Mucosa of rectum (tissue), 2 donors: ENCODE measurements around the gene KNDC1.
"Not testable (repeated sequence)": the region's sequence is repeated elsewhere in the genome, so short reads cannot be mapped to it uniquely, and the experiment has no call there.

Source experiments
- H3K27ac ChIP-seq, 2 donors: one replicate each; pipeline ENCODE4 v1.7.0; 2013; ENCODE audit warnings: inconsistent platforms in 2 of 2, low read depth in 2 of 2, low read length in 2 of 2
- H3K27me3 ChIP-seq, 2 donors: one replicate each; pipeline ENCODE4 v1.7.0; 2013; ENCODE audit warnings: low read length in 2 of 2; ENCODE audit not compliant: control insufficient read depth in 2 of 2, insufficient read depth in 2 of 2
- H3K36me3 ChIP-seq, 2 donors: one replicate each; pipeline ENCODE4 v1.7.0; 2013; ENCODE audit warnings: low read length in 2 of 2; ENCODE audit not compliant: control insufficient read depth in 2 of 2, insufficient read depth in 2 of 2
- H3K4me1 ChIP-seq, 2 donors: one replicate each; pipeline ENCODE4 v1.7.0; 2013; ENCODE audit warnings: low read length in 2 of 2, mild to moderate bottlenecking in 1 of 2; ENCODE audit not compliant: control insufficient read depth in 2 of 2, insufficient read depth in 2 of 2
- H3K4me3 ChIP-seq, 2 donors: one replicate each; pipeline ENCODE4 v1.7.0; 2013; ENCODE audit warnings: low read length in 2 of 2
- H3K9ac ChIP-seq, 2 donors: one replicate each; pipeline ENCODE4 v1.7.0; 2013; ENCODE audit warnings: low read length in 2 of 2, low read depth in 1 of 2, mild to moderate bottlenecking in 1 of 2
- H3K9me3 ChIP-seq, 2 donors: one replicate each; pipeline ENCODE4 v1.7.0; 2013; ENCODE audit warnings: low read length in 2 of 2; ENCODE audit not compliant: control insufficient read depth in 2 of 2
- donor health status: healthy.
- donor health status: Normal muscosa, but diverticular disease.

KNDC1 gene

DNA sequence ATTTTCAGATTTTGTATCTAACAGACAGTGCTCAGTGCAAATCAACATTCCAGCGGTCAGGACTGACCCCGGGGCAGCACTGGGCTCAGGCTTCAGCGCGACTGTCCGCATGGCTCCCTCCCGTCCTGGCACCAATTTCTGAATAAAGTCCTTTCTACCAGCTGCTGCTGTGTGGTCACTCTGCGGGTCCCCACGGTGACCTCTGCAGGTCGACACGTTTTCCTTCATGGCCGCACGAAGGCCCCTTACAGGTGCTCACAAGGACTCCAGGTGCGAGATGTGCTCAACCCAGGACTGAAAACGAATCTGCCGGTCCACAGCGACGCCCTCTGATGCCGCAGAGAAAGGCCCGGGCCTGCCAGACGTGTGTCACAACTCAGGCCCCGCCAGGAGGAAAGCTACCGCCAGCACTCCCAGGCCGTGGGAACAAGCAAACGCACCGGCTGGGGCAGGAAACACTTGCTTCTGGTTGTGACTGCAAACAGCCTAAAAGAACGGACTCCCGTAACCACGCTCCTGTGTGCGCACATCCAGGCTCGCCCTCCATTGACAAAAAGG, 66.3 kb downstream of the KNDC1 start:
- Histone ChIP-seq H3K9me3 (no peaks in the 10 kb centered on the region), H3K27ac (no peak overlapping the region), H3K9ac (no peak overlapping the region), H3K4me3 (no peak overlapping the region), H3K4me1 (no peaks in the 10 kb centered on the region), H3K36me3 (no peaks in the 10 kb centered on the region), H3K27me3 (peaks cover 7 to 17% of the 10 kb centered on the region in 2 donors)

DNA sequence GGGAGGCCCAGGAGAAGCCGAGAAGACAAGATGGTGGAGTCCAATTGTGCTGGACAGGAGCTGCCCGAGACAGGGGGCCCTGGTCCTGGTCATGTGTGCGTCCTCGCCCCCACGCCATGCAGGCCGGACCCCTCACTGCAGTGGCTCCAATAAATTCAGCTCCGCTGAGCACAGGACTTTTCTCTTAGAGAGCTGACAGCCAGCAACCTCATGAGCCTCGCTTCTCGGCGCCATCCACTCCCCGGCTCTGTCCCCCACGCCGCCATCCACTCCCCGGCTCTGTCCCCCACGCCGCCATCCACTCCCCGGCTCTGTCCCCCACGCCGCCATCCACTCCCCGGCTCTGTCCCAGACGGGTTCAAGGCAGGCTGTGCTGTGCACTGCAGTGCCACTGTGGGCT, 67.2 kb downstream of the KNDC1 start:
- Histone ChIP-seq H3K4me3 (no peak overlapping the region), H3K27ac (no peak overlapping the region), H3K4me1 (no peaks in the 10 kb centered on the region), H3K36me3 (no peaks in the 10 kb centered on the region), H3K9me3 (no peaks in the 10 kb centered on the region), H3K27me3 (peaks cover 15 to 20% of the 10 kb centered on the region in 2 donors), H3K9ac (no peak overlapping the region)

DNA sequence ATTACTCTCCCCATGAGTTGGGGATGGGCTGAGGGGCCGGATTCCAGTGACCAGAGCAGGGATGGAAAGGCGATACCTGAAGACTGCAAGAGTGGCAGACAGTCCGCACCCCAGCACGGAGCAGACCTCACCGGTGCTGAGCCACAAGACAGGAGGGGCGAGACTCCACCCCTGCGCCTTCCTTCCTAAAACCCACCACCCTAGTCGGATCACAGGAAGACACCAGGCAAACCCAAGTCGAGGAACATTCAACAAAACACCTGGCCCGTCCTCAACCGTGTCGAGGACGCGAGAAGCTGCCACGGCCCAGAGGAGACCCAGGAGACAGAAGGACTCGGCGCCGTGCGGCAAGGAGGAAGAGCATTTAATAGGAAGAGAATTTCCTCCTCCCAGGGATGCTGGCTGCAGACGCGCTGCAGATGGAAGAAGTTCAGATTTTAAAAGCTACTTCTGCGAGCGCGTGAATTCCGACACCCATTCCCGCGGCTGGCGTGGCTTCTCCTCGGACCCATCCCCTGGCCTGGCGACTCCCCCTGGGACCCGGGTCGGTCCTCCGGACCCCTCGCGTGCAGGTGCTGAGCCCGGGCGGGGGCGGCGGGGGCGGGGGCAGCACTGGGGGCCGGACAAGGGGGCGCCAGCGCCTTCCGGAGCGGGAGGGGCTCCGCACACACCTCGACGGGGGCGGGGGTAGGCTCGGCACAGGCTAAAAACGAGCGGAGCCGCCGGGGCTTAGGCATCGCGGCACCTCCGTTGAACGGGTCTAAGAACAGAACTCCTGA, 69.4 kb downstream of the KNDC1 start:
- H3K27me3 ChIP-seq = peaks cover 15 to 22% of the 10 kb centered on the region in 2 donors
- H3K27ac ChIP-seq = no peak overlapping the region
- no peaks in the 10 kb centered on the region for H3K4me1 ChIP-seq
- H3K4me3 ChIP-seq = no peak overlapping the region
- no peaks in the 10 kb centered on the region for H3K9me3 ChIP-seq
- H3K9ac ChIP-seq = no peak overlapping the region
- no peaks in the 10 kb centered on the region for H3K36me3 ChIP-seq

DNA sequence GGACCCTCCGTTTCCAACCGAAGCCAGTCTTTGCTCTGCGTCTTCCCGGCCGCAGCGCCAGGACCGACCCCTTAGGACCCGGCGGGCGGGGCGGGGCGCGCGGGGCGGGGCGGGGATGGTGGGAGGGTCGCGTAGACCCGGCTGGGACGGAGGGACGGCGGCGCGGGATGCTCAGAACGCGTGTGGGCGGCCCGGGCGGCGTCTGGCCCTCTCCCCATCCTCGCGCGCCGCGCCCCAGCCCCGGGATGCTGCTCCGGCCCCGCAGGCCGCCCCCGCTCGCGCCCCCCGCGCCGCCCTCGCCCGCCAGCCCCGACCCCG, 70.0 kb downstream of the KNDC1 start, which contains the start of gene UTF1:
Gene UTF1 (plus strand): TSS at position 174 of the 318 bp plus-strand sequence. CDS start 72 bp downstream, at position 246.
- Histone ChIP-seq H3K9me3 (no peaks in the 10 kb centered on the region), H3K9ac (no peak within 1 kb of the TSS), H3K27me3 (peaks cover 15 to 22% of the 10 kb centered on the region in 2 donors), H3K4me1 (no peaks in the 10 kb centered on the region), H3K27ac (no peak within 1 kb of the TSS), H3K36me3 (no peaks in the 10 kb centered on the region), H3K4me3 (no peak within 1 kb of the TSS)

DNA sequence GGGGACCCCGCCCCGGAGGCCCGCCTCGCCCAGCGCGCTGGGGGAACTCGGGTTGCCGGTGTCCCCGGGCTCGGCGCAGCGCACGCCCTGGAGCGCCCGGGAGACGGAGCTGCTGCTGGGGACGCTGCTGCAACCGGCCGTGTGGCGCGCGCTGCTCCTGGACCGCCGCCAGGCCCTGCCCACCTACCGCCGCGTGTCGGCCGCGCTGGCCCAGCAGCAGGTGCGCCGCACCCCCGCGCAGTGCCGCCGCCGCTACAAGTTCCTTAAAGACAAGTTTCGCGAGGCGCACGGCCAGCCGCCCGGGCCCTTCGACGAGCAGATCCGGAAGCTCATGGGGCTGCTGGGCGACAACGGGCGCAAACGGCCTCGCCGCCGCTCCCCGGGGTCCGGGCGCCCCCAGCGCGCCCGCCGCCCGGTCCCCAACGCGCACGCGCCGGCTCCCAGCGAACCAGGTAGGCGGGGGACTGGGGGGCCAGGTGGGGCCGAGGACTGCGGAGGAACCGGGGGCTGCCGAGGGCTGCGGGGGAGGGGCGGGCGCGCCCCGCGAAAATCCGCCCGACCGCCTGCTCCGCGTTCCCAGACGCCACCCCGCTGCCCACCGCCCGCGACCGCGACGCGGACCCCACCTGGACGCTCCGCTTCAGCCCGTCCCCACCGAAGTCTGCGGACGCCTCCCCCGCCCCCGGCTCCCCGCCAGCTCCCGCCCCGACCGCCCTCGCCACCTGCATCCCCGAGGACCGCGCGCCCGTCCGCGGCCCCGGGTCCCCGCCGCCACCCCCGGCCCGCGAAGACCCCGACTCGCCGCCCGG, 70.6 kb downstream of the KNDC1 start:
- Histone ChIP-seq H3K4me1 (no peaks in the 10 kb centered on the region), H3K4me3 (no peak overlapping the region), H3K36me3 (no peaks in the 10 kb centered on the region), H3K9ac (no peak overlapping the region), H3K27ac (no peak overlapping the region), H3K9me3 (no peaks in the 10 kb centered on the region), H3K27me3 (peaks cover 15 to 22% of the 10 kb centered on the region in 2 donors)

DNA sequence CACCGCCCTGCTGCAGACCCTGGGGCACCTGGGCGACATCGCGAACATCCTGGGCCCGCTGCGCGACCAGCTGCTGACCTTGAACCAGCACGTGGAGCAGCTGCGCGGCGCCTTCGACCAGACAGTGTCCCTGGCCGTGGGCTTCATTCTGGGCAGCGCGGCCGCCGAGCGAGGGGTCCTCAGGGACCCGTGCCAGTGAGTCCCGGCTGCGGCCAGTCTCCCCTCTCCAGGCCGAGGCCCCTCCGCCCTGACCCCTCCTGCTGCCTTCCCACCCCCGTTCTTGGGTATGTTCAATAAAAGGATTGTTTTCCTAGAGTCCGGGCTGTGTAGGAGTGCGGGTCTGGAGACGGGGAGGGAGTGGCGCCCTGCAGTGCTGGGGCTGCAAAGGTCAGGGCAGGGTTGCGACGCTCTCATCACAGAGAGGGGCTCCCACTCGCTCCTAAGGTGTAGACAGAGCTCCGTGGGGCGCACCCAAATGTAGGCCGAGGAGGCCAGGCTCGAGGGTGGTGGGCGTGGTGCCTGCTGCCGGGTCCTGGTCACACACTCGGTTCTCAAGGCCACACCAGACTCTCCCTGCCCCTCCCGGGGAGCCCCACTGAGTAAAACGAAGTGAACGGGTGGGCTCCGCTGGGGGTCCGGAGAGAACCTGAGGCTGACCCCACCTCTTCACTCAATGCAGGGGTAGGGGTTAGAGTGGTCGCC, 71.4 kb downstream of the KNDC1 start:
- no peaks in the 10 kb centered on the region for H3K9me3 ChIP-seq
- H3K4me3 ChIP-seq = no peak overlapping the region
- no peaks in the 10 kb centered on the region for H3K36me3 ChIP-seq
- H3K27me3 ChIP-seq = peaks cover 18 to 22% of the 10 kb centered on the region in 2 donors
- no peaks in the 10 kb centered on the region for H3K4me1 ChIP-seq
- no peak overlapping the region for H3K9ac ChIP-seq
- no peak overlapping the region for H3K27ac ChIP-seq

DNA sequence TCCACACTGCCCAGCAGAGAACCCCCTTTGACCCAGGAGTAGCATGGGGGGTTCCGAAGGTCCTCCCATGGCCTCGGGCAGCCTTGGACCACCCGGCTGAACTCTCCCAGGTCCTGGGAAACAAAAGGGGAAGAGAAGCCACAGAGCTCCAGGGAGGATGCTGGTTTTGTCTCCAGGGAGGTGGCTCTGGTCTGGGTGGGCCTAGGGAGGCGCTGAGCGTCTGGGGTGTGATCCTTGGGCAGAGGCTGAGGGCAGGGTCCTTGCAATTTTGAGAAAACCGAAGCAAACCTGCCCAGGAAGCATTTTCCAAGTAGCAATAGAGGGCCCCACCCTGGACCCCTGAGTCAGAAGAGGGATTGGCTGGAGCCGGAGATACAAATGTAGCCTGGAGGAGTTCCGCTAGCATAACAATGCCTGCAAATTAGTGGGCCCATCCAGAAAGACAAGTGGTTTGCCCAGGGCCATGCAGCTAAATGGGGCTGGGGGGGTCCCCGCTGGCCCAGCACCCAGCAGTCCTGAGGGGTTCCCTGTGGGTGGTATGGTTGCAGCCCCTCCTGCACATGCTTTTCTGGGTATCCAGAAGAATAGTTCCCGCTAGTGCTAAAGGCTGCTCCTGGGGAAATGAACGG, 72.0 kb downstream of the KNDC1 start:
- H3K36me3 ChIP-seq = no peaks in the 10 kb centered on the region
- no peaks in the 10 kb centered on the region for H3K4me1 ChIP-seq
- no peak overlapping the region for H3K27ac ChIP-seq
- no peak overlapping the region for H3K4me3 ChIP-seq
- H3K27me3 ChIP-seq = peaks cover 17 to 18% of the 10 kb centered on the region in 2 donors
- no peaks in the 10 kb centered on the region for H3K9me3 ChIP-seq
- H3K9ac ChIP-seq = no peak overlapping the region

DNA sequence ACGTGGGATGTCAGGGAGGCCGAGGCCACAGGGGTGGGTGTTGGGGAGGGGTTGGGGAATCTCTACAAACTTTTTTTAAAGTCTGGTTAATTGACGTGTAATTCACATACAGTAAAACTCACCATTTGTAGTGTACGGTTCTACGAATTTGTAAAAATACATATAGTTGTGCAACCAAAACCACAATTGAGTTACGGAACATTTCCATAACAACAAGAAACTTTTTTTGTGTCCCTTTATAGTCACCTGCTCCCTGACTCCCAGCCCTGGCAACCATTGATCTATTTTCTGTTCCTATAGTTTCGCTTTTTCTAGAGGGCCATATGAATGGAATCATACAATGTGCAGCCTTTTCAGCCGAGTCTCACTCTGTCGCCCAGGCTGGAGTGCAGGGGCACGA, 74.8 kb downstream of the KNDC1 start:
- H3K4me1 ChIP-seq, H3K9ac ChIP-seq, H3K36me3 ChIP-seq, H3K9me3 ChIP-seq, H3K4me3 ChIP-seq, H3K27ac ChIP-seq: not testable (repeated sequence)
- peaks cover 11 to 13% of the 10 kb centered on the region in 2 donors for H3K27me3 ChIP-seq

DNA sequence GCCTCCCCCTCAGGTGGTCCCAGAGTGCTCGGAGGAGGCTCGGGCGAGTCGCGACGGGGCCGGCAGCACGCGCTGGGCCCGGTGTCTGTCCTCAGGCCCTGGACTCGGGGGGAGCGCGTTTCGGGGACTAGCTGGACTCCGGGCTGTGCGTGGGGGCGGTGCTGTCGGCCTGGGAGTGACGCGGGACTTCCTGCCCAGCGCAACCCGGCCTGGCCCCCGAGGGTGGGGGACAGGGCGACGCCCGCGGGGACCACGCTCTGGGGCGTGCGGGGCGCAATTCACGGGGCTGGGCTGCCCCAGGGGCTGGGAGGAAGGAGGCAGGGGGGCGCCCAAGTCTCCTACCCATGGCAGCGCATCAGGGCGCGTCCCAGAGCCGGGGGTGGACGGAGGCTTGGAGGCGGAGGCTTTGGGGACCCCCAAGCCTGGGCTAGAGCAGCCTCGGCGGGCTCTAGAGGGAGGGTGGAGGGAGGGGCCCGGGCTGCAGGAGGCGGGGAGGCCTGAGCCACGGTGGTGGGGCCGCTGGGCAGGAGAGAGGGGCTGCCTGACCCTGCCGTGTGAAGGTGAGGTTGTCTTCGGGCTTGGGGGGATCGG, 75.3 kb downstream of the KNDC1 start:
- Histone ChIP-seq H3K27me3 (peaks cover 11 to 13% of the 10 kb centered on the region in 2 donors), H3K4me3 (no peak overlapping the region)

More for the DNA sequence above, 75.3 kb downstream of the KNDC1 start:
- Histone ChIP-seq H3K9ac (no peak overlapping the region), H3K27ac (no peak overlapping the region), H3K4me1 (no peaks in the 10 kb centered on the region), H3K36me3 (no peaks in the 10 kb centered on the region), H3K9me3 (no peaks in the 10 kb centered on the region)
